Measurements from ENCODE around the gene MIB1. TPM values are rescaled to one million over a fixed set of nuclear protein-coding genes. Genes with fewer than 3 reads are reported as not detected.

MIB1 gene
- total RNA-seq, 1 donor from 2014 or later = 42.8 TPM

DNA sequence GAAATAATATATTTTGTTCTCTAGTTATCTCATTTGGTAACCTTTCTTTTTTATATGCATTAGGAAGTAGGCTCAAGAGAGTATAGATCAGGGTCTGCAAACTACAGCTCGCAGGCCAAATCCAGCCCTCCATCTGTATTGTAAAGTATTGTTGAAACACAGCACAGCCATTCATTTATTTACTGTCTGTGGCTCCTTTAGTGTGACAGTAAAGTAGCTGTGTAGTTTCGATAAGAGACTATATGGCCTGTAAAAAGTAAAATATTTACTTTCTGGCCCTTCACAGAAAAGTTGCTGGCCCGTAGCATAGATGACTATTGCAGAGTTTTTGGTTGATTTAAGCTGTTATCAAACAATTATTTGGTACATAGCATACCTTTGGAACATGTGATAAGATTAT lies 67.6 kb downstream of the MIB1 start:
- DNase-seq (ENCODE audit: low read depth) = no peak
- TF ChIP-seq, protein P1, sequence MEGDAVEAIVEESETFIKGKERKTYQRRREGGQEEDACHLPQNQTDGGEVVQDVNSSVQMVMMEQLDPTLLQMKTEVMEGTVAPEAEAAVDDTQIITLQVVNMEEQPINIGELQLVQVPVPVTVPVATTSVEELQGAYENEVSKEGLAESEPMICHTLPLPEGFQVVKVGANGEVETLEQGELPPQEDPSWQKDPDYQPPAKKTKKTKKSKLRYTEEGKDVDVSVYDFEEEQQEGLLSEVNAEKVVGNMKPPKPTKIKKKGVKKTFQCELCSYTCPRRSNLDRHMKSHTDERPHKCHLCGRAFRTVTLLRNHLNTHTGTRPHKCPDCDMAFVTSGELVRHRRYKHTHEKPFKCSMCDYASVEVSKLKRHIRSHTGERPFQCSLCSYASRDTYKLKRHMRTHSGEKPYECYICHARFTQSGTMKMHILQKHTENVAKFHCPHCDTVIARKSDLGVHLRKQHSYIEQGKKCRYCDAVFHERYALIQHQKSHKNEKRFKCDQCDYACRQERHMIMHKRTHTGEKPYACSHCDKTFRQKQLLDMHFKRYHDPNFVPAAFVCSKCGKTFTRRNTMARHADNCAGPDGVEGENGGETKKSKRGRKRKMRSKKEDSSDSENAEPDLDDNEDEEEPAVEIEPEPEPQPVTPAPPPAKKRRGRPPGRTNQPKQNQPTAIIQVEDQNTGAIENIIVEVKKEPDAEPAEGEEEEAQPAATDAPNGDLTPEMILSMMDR (conservative IDR thresholded peaks at IDR 0.05; ENCODE audit: low read depth, low read length) = no peak
- H3K4me3 ChIP-seq (ENCODE audit: low read depth, low read length) = no peak overlapping the region

DNA sequence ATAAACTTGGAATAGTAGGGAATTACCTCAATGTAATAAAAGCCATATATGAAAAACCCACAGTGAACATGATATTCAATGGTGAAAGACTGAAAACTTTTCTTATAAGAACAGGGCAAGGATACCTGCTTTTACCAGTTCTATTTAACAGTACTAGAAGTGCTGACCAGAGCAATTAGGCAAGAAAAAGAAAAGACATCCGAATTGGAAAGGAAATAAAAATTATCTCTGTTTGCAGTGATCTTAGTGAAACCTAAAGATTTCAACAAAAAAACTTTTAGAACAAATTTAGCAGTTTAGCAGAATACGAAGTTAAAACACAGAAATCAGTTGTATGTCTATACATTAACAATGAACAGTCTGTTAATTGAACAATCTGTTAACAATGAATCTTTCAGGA lies 69.1 kb downstream of the MIB1 start:
- DNase-seq (ENCODE audit: low read depth) = no peak
- no peak overlapping the region for H3K4me3 ChIP-seq (ENCODE audit: low read depth, low read length)
- TF ChIP-seq, protein P1 (conservative IDR thresholded peaks at IDR 0.05; ENCODE audit: low read depth, low read length) = no peak

DNA sequence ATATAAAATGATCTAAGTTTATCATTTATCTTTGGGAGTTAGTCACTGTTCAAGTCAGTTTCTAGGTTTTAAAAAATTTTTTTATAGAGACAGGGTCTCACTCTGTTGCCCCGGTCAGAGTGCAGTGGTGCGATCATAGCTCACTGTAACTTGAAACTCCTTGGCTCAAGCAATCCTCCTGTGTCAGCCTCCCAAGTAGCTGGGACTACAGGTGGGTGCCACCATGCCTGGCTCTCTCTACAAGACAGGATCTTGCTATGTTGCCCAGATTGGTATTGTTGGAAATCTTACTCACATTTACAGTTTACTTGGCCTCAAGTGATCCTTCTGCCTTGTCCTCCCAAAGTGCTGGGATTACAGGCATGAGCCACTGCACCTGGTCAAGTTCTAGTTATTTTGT lies 74.5 kb downstream of the MIB1 start:
- no peak overlapping the region for H3K4me3 ChIP-seq (ENCODE audit: low read depth, low read length)
- DNase-seq (ENCODE audit: low read depth) = no peak
- TF ChIP-seq, protein P1 (conservative IDR thresholded peaks at IDR 0.05; ENCODE audit: low read depth, low read length) = no peak

DNA sequence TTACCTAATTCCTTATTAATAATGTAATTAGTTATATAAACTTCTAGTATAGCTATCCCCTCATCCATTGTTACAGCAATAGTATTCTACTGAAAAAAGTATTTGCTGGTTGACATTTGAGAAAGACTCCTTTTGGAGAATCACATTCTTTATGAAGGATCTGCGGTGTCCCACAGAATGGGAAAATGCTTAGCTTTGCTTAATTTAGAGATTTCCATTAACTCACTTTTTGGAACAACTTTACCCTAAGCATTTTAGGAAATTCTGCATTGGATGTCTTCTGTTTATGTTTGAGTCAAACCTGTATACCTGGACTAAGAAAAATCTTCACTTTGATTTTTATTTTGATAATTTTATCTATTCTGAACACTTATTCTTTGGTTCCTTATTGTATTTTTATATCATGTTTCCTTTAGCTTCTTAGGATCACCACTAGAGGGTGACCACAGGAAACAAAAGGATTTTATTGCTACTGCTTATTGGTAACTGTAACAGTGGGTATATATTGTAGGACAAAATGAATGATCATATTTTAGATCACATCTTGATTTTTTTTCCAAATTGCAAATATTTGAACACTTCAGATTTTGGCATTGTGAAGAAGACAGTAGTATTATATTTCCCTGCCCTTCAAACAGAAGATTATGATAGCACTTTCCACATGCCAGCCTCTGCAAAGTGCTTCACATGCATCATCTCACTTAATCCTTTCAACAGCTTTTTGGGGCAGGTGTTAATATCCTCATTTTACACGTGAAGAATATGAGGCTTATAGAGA lies 79.6 kb downstream of the MIB1 start:
- no peak overlapping the region for H3K4me3 ChIP-seq (ENCODE audit: low read depth, low read length)
- TF ChIP-seq, protein P1 (conservative IDR thresholded peaks at IDR 0.05; ENCODE audit: low read depth, low read length) = peak; percentile 65
- DNase-seq (ENCODE audit: low read depth) = no peak

DNA sequence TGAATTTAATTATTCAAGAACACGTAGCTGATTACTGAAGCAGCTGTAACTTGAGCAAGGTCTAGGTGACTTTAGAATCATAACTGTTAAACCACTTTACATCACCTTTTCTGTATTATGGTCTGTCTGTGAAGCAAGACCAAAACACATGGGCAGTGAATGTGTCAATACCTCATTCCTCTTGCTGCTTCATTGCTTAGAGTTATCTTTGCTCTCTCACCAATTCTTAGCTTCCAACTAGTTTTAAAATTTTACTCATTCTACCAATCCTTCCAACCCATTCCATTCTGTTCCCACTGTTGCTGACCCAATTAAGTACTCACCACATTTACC lies 80.2 kb downstream of the MIB1 start:
- no peak overlapping the region for H3K4me3 ChIP-seq (ENCODE audit: low read depth, low read length)
- TF ChIP-seq, protein P1 (conservative IDR thresholded peaks at IDR 0.05; ENCODE audit: low read depth, low read length) = no peak
- no peak for DNase-seq (ENCODE audit: low read depth)

DNA sequence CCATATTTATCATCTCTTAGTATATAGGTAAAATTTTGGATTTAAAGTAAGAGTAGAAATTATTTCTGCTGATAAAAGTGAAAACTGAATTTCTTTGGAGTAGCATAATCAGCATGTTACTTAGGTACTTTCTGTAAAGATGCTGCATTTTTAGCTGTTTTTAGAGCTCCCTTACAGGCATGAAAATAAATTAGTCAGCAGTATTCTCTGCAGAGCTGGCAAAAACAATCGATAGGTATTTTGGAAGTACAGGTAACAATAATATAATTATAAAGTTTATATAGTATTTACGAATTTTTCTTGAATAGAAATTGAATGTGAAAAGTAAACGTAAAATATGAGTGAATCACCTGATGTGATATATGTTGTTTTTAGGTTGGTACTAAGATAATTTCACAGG lies 83.3 kb downstream of the MIB1 start:
- H3K4me3 ChIP-seq (ENCODE audit: low read depth, low read length) = no peak overlapping the region
- TF ChIP-seq, protein P1 (conservative IDR thresholded peaks at IDR 0.05; ENCODE audit: low read depth, low read length) = no peak
- no peak for DNase-seq (ENCODE audit: low read depth)

DNA sequence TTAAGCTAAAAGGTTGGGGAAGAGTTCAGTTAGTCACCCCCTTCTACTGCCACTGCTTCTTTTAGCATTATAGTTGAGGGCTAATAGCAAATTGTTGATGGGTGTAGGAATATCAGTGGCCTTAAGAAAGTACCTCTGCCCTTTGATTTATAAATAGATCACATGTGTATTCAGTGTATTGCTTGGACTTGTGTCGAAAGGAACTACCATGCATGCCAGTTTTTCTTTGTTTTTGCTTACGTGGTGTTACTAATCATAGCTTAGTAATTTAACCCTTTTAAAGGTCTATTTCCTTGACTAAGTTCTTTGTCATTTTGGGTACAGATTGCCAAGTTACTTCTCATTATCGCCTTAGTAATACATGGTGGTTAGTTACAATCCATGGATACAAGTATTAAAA lies 85.6 kb downstream of the MIB1 start:
- TF ChIP-seq, protein P1 (conservative IDR thresholded peaks at IDR 0.05; ENCODE audit: low read depth, low read length) = no peak
- H3K4me3 ChIP-seq (ENCODE audit: low read depth, low read length) = no peak overlapping the region
- DNase-seq (ENCODE audit: low read depth) = peak; percentile 76
